ENCODE measurements around the gene LYPD6. TPM values are rescaled to one million over a fixed set of nuclear protein-coding genes. Genes with fewer than 3 reads are reported as not detected.

LYPD6 gene
- total and polyA plus RNA-seq, 2 donors from 2014 or later, result 1.1 to 2.2 TPM

- Histone ChIP-seq H3K27ac (ENCODE audit: low read depth in 2 of 2, low read length in 2 of 2) (no peak overlapping the region), H3K4me3 (ENCODE audit: low read length in 3 of 3) (no peak overlapping the region), H3K9ac (ENCODE audit: low read length in 3 of 3) (no peak overlapping the region), H3K27me3 (ENCODE audit: control insufficient read depth, insufficient read depth, low read length) (no peaks in the 10 kb centered on the region), H3K9me3 (ENCODE audit: control insufficient read depth in 2 of 3, insufficient read depth in 1 of 3, low read length in 3 of 3) (no peaks in the 10 kb centered on the region), H3K36me3 (ENCODE audit: control insufficient read depth in 2 of 3, insufficient read depth in 3 of 3, low read length in 3 of 3) (no peaks in the 10 kb centered on the region), H3K4me1 (ENCODE audit: control insufficient read depth in 2 of 3, insufficient read depth in 2 of 3, low read depth in 1 of 3, low read length in 3 of 3) (no peaks in the 10 kb centered on the region)
- TF ChIP-seq, protein P1, sequence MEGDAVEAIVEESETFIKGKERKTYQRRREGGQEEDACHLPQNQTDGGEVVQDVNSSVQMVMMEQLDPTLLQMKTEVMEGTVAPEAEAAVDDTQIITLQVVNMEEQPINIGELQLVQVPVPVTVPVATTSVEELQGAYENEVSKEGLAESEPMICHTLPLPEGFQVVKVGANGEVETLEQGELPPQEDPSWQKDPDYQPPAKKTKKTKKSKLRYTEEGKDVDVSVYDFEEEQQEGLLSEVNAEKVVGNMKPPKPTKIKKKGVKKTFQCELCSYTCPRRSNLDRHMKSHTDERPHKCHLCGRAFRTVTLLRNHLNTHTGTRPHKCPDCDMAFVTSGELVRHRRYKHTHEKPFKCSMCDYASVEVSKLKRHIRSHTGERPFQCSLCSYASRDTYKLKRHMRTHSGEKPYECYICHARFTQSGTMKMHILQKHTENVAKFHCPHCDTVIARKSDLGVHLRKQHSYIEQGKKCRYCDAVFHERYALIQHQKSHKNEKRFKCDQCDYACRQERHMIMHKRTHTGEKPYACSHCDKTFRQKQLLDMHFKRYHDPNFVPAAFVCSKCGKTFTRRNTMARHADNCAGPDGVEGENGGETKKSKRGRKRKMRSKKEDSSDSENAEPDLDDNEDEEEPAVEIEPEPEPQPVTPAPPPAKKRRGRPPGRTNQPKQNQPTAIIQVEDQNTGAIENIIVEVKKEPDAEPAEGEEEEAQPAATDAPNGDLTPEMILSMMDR (IDR thresholded peaks at IDR 0.05; ENCODE audit: borderline replicate concordance, extremely low read depth, insufficient read depth), result no peak
- no peak for DNase-seq
- no peak for FAIRE-seq
- intact Hi-C loops (cut with DNase I), result no loop called here
Measured at GRCh38 chr2:149385350-149385749, 55.0 kb downstream of the LYPD6 start.

DNA sequence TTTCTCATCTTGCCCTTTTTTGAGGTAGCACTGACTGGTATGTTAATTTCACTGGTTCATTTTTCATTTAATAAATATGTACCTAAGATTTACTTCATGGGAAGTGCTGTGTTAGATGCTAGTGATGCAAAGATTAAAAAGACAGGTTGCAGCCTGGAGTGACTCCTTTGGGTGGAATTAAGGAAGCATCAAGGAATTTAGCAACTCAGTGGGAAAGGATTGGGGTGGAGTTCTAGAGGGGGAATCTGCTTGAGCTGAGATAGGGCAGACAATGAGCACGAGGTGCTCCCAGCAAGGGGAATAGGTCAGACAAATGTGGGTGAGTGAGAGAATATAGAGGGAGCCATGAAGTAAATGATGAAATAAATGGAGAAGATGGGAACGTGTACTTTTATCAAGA, 57.0 kb downstream of the LYPD6 start:
- no peak for DNase-seq
- TF ChIP-seq, protein P1 (IDR thresholded peaks at IDR 0.05; ENCODE audit: borderline replicate concordance, extremely low read depth, insufficient read depth), result no peak
- H3K36me3 ChIP-seq (ENCODE audit: control insufficient read depth in 2 of 3, insufficient read depth in 3 of 3, low read length in 3 of 3), result no peaks in the 10 kb centered on the region
- H3K4me3 ChIP-seq (ENCODE audit: low read length in 3 of 3), result no peak overlapping the region
- intact Hi-C loops (cut with DNase I), result no loop called here
- H3K9ac ChIP-seq (ENCODE audit: low read length in 3 of 3), result no peak overlapping the region
- no peaks in the 10 kb centered on the region for H3K4me1 ChIP-seq (ENCODE audit: control insufficient read depth in 2 of 3, insufficient read depth in 2 of 3, low read depth in 1 of 3, low read length in 3 of 3)
- no peak overlapping the region for H3K27ac ChIP-seq (ENCODE audit: low read depth in 2 of 2, low read length in 2 of 2)
- H3K9me3 ChIP-seq (ENCODE audit: control insufficient read depth in 2 of 3, insufficient read depth in 1 of 3, low read length in 3 of 3), result no peaks in the 10 kb centered on the region
- no peak for FAIRE-seq
- H3K27me3 ChIP-seq (ENCODE audit: control insufficient read depth, insufficient read depth, low read length), result no peaks in the 10 kb centered on the region

DNA sequence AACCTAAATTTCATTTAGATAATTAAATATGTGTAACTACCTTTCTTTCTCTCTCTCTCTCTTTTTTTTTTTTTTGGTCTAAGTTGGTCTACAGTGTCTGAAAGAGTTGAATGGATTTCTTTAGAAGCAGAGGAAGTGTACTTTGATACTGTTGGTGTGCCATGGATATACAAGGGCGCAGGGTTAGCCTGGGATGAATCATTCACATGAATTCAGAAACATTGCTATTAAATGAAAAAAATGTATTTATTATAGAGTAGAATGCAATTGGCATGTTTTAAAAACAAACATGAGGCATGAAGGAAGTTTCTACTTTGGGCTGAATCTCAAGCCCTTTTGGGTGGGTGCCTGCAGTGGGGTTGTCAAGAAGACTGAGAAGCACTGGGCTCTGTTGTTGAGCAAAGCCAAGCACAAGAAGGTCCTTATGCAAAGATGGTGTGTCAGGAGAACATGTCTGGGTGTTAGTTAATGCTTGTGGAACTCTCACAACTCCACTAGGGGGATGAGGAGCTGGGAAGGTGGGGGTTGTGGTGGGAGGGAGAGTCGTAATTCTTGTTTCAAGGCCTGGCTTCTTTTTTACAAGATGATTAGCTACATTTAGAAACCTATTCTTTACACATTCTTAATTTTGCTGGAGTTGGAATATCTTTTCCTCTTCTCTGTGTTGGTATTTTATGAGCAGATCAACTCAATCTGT, 57.9 kb downstream of the LYPD6 start:
- peak in 2 of 5 donors; percentile 15 to 21 for DNase-seq
- intact Hi-C loops (cut with DNase I), result no loop called here
- TF ChIP-seq, protein P1 (IDR thresholded peaks at IDR 0.05; ENCODE audit: borderline replicate concordance, extremely low read depth, insufficient read depth), result no peak
- Histone ChIP-seq H3K36me3 (ENCODE audit: control insufficient read depth in 2 of 3, insufficient read depth in 3 of 3, low read length in 3 of 3) (no peaks in the 10 kb centered on the region), H3K27me3 (ENCODE audit: control insufficient read depth, insufficient read depth, low read length) (no peaks in the 10 kb centered on the region), H3K27ac (ENCODE audit: low read depth in 2 of 2, low read length in 2 of 2) (no peak overlapping the region), H3K4me3 (ENCODE audit: low read length in 3 of 3) (no peak overlapping the region), H3K9me3 (ENCODE audit: control insufficient read depth in 2 of 3, insufficient read depth in 1 of 3, low read length in 3 of 3) (no peaks in the 10 kb centered on the region), H3K9ac (ENCODE audit: low read length in 3 of 3) (no peak overlapping the region), H3K4me1 (ENCODE audit: control insufficient read depth in 2 of 3, insufficient read depth in 2 of 3, low read depth in 1 of 3, low read length in 3 of 3) (no peaks in the 10 kb centered on the region)
- no peak for FAIRE-seq

Data from kidney (tissue), 14 donors.